Stomach (tissue), 4 donors: Measurements from ENCODE around the gene ATL2.

Experiments
- POLR2A ChIP-seq, 4 donors: fragments of 450-650 bp; IDR thresholded peaks; one replicate each; pipeline ENCODE4 v1.6.1; 2016; ENCODE audit warnings: antibody characterized with exemption in 4 of 4, control low read depth in 2 of 4, mild to moderate bottlenecking in 1 of 4, moderate library complexity in 1 of 4
- TF ChIP-seq, protein P1 (sequence below), 7 experiments: fragments of 450-650 bp in 4 of 7; fragments of 200-600 bp in 3 of 7; sonication (generic) in 3 of 7; IDR thresholded peaks; one replicate each; pipeline ENCODE4 v1.5.1; 2016 to 2019; ENCODE audit warnings: antibody characterized with exemption in 7 of 7, control low read depth in 2 of 7, mild to moderate bottlenecking in 1 of 7

DNA sequence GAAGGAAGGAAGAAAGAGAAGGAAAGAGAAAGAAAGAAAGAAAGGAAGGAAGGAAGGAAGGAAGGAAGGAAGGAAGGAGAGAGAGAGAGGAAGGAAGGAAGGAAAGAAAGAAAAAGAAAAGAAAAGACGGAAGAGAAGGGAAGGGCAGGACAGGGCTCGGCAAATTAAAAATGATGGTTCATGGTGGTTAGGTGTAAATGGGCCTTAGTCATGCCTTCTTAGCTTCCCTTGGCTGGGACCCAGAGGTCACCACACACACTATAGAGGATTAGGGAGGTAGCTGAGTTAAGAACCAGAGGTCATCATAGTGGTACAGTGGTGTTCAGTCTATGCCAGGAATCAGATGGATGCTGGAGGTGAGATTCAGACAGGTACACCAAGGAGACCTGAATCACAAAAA is 9.3 kb upstream of the ATL2 start:
- TF ChIP-seq POLR2A (IDR thresholded peaks at IDR 0.05) = no peak
- TF ChIP-seq, protein P1, sequence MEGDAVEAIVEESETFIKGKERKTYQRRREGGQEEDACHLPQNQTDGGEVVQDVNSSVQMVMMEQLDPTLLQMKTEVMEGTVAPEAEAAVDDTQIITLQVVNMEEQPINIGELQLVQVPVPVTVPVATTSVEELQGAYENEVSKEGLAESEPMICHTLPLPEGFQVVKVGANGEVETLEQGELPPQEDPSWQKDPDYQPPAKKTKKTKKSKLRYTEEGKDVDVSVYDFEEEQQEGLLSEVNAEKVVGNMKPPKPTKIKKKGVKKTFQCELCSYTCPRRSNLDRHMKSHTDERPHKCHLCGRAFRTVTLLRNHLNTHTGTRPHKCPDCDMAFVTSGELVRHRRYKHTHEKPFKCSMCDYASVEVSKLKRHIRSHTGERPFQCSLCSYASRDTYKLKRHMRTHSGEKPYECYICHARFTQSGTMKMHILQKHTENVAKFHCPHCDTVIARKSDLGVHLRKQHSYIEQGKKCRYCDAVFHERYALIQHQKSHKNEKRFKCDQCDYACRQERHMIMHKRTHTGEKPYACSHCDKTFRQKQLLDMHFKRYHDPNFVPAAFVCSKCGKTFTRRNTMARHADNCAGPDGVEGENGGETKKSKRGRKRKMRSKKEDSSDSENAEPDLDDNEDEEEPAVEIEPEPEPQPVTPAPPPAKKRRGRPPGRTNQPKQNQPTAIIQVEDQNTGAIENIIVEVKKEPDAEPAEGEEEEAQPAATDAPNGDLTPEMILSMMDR (IDR thresholded peaks at IDR 0.05) = no peak
